H1 (cell line): ENCODE measurements around the gene OR2V2. TPM values are rescaled to one million over a fixed set of nuclear protein-coding genes. Genes with fewer than 3 reads are reported as not detected.

Experiments
- ASH2L ChIP-seq: fragments of 200-600, 300-600 bp; sonication (generic); IDR thresholded peaks from one replicate; pipeline ENCODE4 v1.7.1; 2017; ENCODE audit warnings: low read length
- CHD7 ChIP-seq: fragments of 300-600 bp; sonication (generic); IDR thresholded peaks from 2 replicates; pipeline ENCODE4 v1.7.1; 2012; ENCODE audit warnings: low read length, moderate library complexity, mild to moderate bottlenecking, inconsistent platforms; ENCODE audit not compliant: insufficient replicate concordance
- RAD21 ChIP-seq, 2 experiments: IDR thresholded peaks in 1 of 2; conservative IDR thresholded peaks in 1 of 2; 2 replicates each; pipeline ENCODE4 v1.6.1; 2011; ENCODE audit warnings: low read depth in 2 of 2, low read length in 2 of 2, improper control_type of control experiment in 1 of 2, inconsistent platforms in 1 of 2, mild to moderate bottlenecking in 1 of 2, moderate library complexity in 1 of 2
- RFX5 ChIP-seq: IDR thresholded peaks from 2 replicates; pipeline ENCODE4 v1.6.1; 2011; ENCODE audit warnings: low read depth, low read length, improper control_type of control experiment, borderline replicate concordance
- SUZ12 ChIP-seq: fragments of 200-600 bp; sonication (generic); IDR thresholded peaks from 2 replicates; pipeline ENCODE4 v1.6.1; 2012; ENCODE audit warnings: mild to moderate bottlenecking, inconsistent platforms, low read length, moderate library complexity, mixed read lengths
- TBP ChIP-seq: IDR thresholded peaks from 2 replicates; pipeline ENCODE4 v1.6.1; 2011; ENCODE audit warnings: low read depth, low read length, improper control_type of control experiment
- polyA plus RNA-seq, 7 experiments: library from polyadenylated mRNA; depleted of rRNA in 3 of 7; stranded (reverse) in 5 of 7; unstranded in 2 of 7; fragments of >200 nt in 5 of 7; fragments of 200-250 nt in 2 of 7; gene quantifications; 1 replicate in 5 of 7; 2 replicates in 1 of 7; 4 replicates in 1 of 7; pipeline versions ENCODE4 v1.2.1 to v1.2.3, GENCODE V29; 2011 to 2013; ENCODE audit warnings: missing spikeins in 2 of 7, mixed read lengths in 2 of 7
- total RNA-seq: library from RNA; stranded (reverse); fragmentation: NEBNext Ultra II Directional; extraction: Animal tissue kit (Norgen Biotek cat#: 25700); gene quantifications from 2 replicates; pipeline ENCODE4 v1.2.1, GENCODE V29; 2021
- TF ChIP-seq, protein P1 (sequence below): IDR thresholded peaks from 2 replicates; pipeline ENCODE4 v1.6.1; 2012; ENCODE audit warnings: inconsistent platforms

Gene OR2V2
- total and polyA plus RNA-seq, 2 of the 8 experiments (the other 6 are each of a cell fraction or from before 2014, with no cell fraction given) = not detected

GRCh38 chr5:181119105-181119504 is 28.3 kb upstream of the OR2V2 start (continued):
- TF ChIP-seq CHD7 (no peak), SUZ12 (no peak), RAD21 (IDR thresholded peaks at IDR 0.05 in 1 of 2, conservative IDR thresholded peaks at IDR 0.05 in 1 of 2; ENCODE audit: low read depth in 2 of 2, low read length in 2 of 2) (no peak), ASH2L (no peak), TBP (no peak), RFX5 (no peak)
- TF ChIP-seq, protein P1, sequence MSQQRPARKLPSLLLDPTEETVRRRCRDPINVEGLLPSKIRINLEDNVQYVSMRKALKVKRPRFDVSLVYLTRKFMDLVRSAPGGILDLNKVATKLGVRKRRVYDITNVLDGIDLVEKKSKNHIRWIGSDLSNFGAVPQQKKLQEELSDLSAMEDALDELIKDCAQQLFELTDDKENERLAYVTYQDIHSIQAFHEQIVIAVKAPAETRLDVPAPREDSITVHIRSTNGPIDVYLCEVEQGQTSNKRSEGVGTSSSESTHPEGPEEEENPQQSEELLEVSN = no peak
